ENCODE measurements around the gene C14orf180.

- no peak for TF ChIP-seq CTCF (IDR thresholded peaks at IDR 0.05 in 2 of 3, conservative IDR thresholded peaks at IDR 0.05 in 1 of 3; ENCODE audit: control insufficient read depth in 2 of 3, extremely low read depth in 1 of 3, insufficient read depth in 1 of 3, low read depth in 3 of 3, low read length in 3 of 3)
- no peak for TF ChIP-seq TAF1 (IDR thresholded peaks at IDR 0.05; ENCODE audit: borderline replicate concordance, low read depth, low read length)
- TF ChIP-seq SIX5 (IDR thresholded peaks at IDR 0.05; ENCODE audit: low read depth, low read length, severe bottlenecking): no peak
- no peak for TF ChIP-seq EZH2 (IDR thresholded peaks at IDR 0.05; ENCODE audit: borderline replicate concordance, control insufficient read depth, low read depth, low read length)
- no peak for TF ChIP-seq WRNIP1 (IDR thresholded peaks at IDR 0.05; ENCODE audit: borderline replicate concordance, low read depth, low read length)
Measured at GRCh38 chr14:104603711-104604401, 24.3 kb downstream of the C14orf180 start.

Data from GM12878 (cell line).